ENCODE data around the gene LRATD1. TPM values are rescaled to one million over a fixed set of nuclear protein-coding genes. Genes with fewer than 3 reads are reported as not detected.

LRATD1 gene
- total RNA-seq (not detected), polyA plus RNA-seq (not detected)

- H3K4me3 ChIP-seq (ENCODE audit: low read depth, low read length) = no peak within 1 kb of the TSS
- no peaks in the 10 kb centered on the region for H3K36me3 ChIP-seq (ENCODE audit: control insufficient read depth, insufficient read depth, low read length)
- ATAC-seq (ENCODE audit: low read depth in 2 of 2) = no peak
- Mint-ChIP-seq H3K4me1 (no peaks in the 10 kb centered on the region), H3K9me3 (peaks cover 0 to 7% (median 0%) of the 10 kb centered on the region in 7 donors), H3K36me3 (no peaks in the 10 kb centered on the region), H3K27ac (no peak within 1 kb of the TSS), H3K27me3 (peaks cover 54% of the 10 kb centered on the region), H3K4me3 (peak within 1 kb of the TSS in 1 of 4 donors; percentile 50)
- H3K4me1 ChIP-seq (ENCODE audit: control insufficient read depth, insufficient read depth, low read length, poor library complexity, severe bottlenecking) = no peaks in the 10 kb centered on the region
- peaks cover 9% of the 10 kb centered on the region for H3K27me3 ChIP-seq (ENCODE audit: control insufficient read depth, insufficient read depth, low read length)
- H3K9me3 ChIP-seq (ENCODE audit: control insufficient read depth in 2 of 2, low read length in 2 of 2) = no peaks in the 10 kb centered on the region
- DNase-seq = no peak
- H3K27ac ChIP-seq (ENCODE audit: insufficient read depth, low read length, poor library complexity, severe bottlenecking) = no peak within 1 kb of the TSS
Measured at GRCh38 chr2:14632133-14632936, at the start of gene LRATD1. Gene LRATD1 (plus strand): TSS chr2:14632717. CDS start chr2:14633980, 1,263 bp downstream.

GRCh38 chr2:14583059-14583458, 49.5 kb upstream of the LRATD1 start:
- Mint-ChIP-seq H3K4me3 (no peak overlapping the region), H3K27ac (no peak overlapping the region), H3K36me3 (no peaks in the 10 kb centered on the region), H3K4me1 (no peaks in the 10 kb centered on the region), H3K27me3 (no peaks in the 10 kb centered on the region), H3K9me3 (peaks cover 0 to 3% (median 0%) of the 10 kb centered on the region in 7 donors)
- Histone ChIP-seq H3K27me3 (ENCODE audit: control insufficient read depth, insufficient read depth, low read length) (no peaks in the 10 kb centered on the region), H3K27ac (ENCODE audit: insufficient read depth, low read length, poor library complexity, severe bottlenecking) (no peak overlapping the region), H3K4me1 (ENCODE audit: control insufficient read depth, insufficient read depth, low read length, poor library complexity, severe bottlenecking) (no peaks in the 10 kb centered on the region), H3K36me3 (ENCODE audit: control insufficient read depth, insufficient read depth, low read length) (no peaks in the 10 kb centered on the region), H3K4me3 (ENCODE audit: low read depth, low read length) (no peak overlapping the region), H3K9me3 (ENCODE audit: control insufficient read depth in 2 of 2, low read length in 2 of 2) (no peaks in the 10 kb centered on the region)
- ATAC-seq (ENCODE audit: low read depth in 2 of 2) = no peak
- DNase-seq = no peak

GRCh38 chr2:14583802-14584201, 48.7 kb upstream of the LRATD1 start:
- DNase-seq (no peak), ATAC-seq (ENCODE audit: low read depth in 2 of 2) (no peak)
- Mint-ChIP-seq H3K36me3 (no peaks in the 10 kb centered on the region), H3K27ac (no peak overlapping the region), H3K9me3 (peaks cover 0 to 3% (median 0%) of the 10 kb centered on the region in 7 donors), H3K27me3 (no peaks in the 10 kb centered on the region), H3K4me1 (no peaks in the 10 kb centered on the region), H3K4me3 (no peak overlapping the region)
- Histone ChIP-seq H3K9me3 (ENCODE audit: control insufficient read depth in 2 of 2, low read length in 2 of 2) (no peaks in the 10 kb centered on the region), H3K36me3 (ENCODE audit: control insufficient read depth, insufficient read depth, low read length) (no peaks in the 10 kb centered on the region), H3K27ac (ENCODE audit: insufficient read depth, low read length, poor library complexity, severe bottlenecking) (no peak overlapping the region), H3K27me3 (ENCODE audit: control insufficient read depth, insufficient read depth, low read length) (no peaks in the 10 kb centered on the region), H3K4me3 (ENCODE audit: low read depth, low read length) (no peak overlapping the region), H3K4me1 (ENCODE audit: control insufficient read depth, insufficient read depth, low read length, poor library complexity, severe bottlenecking) (no peaks in the 10 kb centered on the region)

- Histone ChIP-seq H3K9me3 (ENCODE audit: control insufficient read depth in 2 of 2, low read length in 2 of 2) (no peaks in the 10 kb centered on the region), H3K27me3 (ENCODE audit: control insufficient read depth, insufficient read depth, low read length) (no peaks in the 10 kb centered on the region), H3K27ac (ENCODE audit: insufficient read depth, low read length, poor library complexity, severe bottlenecking) (no peak overlapping the region), H3K4me3 (ENCODE audit: low read depth, low read length) (no peak overlapping the region), H3K36me3 (ENCODE audit: control insufficient read depth, insufficient read depth, low read length) (no peaks in the 10 kb centered on the region), H3K4me1 (ENCODE audit: control insufficient read depth, insufficient read depth, low read length, poor library complexity, severe bottlenecking) (no peaks in the 10 kb centered on the region)
- ATAC-seq (ENCODE audit: low read depth in 2 of 2) = no peak
- H3K27me3 Mint-ChIP-seq = no peaks in the 10 kb centered on the region
- H3K4me3 Mint-ChIP-seq = no peak overlapping the region
- H3K36me3 Mint-ChIP-seq = no peaks in the 10 kb centered on the region
- no peak for DNase-seq
- no peaks in the 10 kb centered on the region for H3K4me1 Mint-ChIP-seq
- H3K27ac Mint-ChIP-seq = no peak overlapping the region
- H3K9me3 Mint-ChIP-seq = peaks cover 0 to 3% (median 1%) of the 10 kb centered on the region in 7 donors
Measured at GRCh38 chr2:14587119-14587518, 45.4 kb upstream of the LRATD1 start.

- Mint-ChIP-seq H3K4me1 (no peaks in the 10 kb centered on the region), H3K4me3 (no peak overlapping the region), H3K27ac (no peak overlapping the region), H3K9me3 (peaks cover 0 to 7% (median 2%) of the 10 kb centered on the region in 7 donors), H3K27me3 (no peaks in the 10 kb centered on the region), H3K36me3 (no peaks in the 10 kb centered on the region)
- Histone ChIP-seq H3K27ac (ENCODE audit: insufficient read depth, low read length, poor library complexity, severe bottlenecking) (no peak overlapping the region), H3K36me3 (ENCODE audit: control insufficient read depth, insufficient read depth, low read length) (no peaks in the 10 kb centered on the region), H3K4me3 (ENCODE audit: low read depth, low read length) (no peak overlapping the region), H3K4me1 (ENCODE audit: control insufficient read depth, insufficient read depth, low read length, poor library complexity, severe bottlenecking) (no peaks in the 10 kb centered on the region), H3K9me3 (ENCODE audit: control insufficient read depth in 2 of 2, low read length in 2 of 2) (no peaks in the 10 kb centered on the region), H3K27me3 (ENCODE audit: control insufficient read depth, insufficient read depth, low read length) (no peaks in the 10 kb centered on the region)
- DNase-seq (no peak), ATAC-seq (ENCODE audit: low read depth in 2 of 2) (no peak)
Measured at GRCh38 chr2:14601156-14601770, 31.3 kb upstream of the LRATD1 start.

- H3K4me3 Mint-ChIP-seq = no peak overlapping the region
- no peaks in the 10 kb centered on the region for H3K36me3 ChIP-seq (ENCODE audit: control insufficient read depth, insufficient read depth, low read length)
- no peaks in the 10 kb centered on the region for H3K27me3 Mint-ChIP-seq
Measured at GRCh38 chr2:14602309-14602708, 30.2 kb upstream of the LRATD1 start.

GRCh38 chr2:14603676-14604075, 28.8 kb upstream of the LRATD1 start:
- Mint-ChIP-seq H3K4me3 (no peak overlapping the region), H3K27ac (no peak overlapping the region), H3K27me3 (no peaks in the 10 kb centered on the region), H3K4me1 (no peaks in the 10 kb centered on the region), H3K36me3 (no peaks in the 10 kb centered on the region), H3K9me3 (peaks cover 0 to 5% (median 2%) of the 10 kb centered on the region in 7 donors)
- DNase-seq (no peak), ATAC-seq (ENCODE audit: low read depth in 2 of 2) (no peak)
- H3K9me3 ChIP-seq (ENCODE audit: control insufficient read depth in 2 of 2, low read length in 2 of 2) = no peaks in the 10 kb centered on the region
- no peaks in the 10 kb centered on the region for H3K36me3 ChIP-seq (ENCODE audit: control insufficient read depth, insufficient read depth, low read length)
- no peaks in the 10 kb centered on the region for H3K27me3 ChIP-seq (ENCODE audit: control insufficient read depth, insufficient read depth, low read length)
- no peaks in the 10 kb centered on the region for H3K4me1 ChIP-seq (ENCODE audit: control insufficient read depth, insufficient read depth, low read length, poor library complexity, severe bottlenecking)
- H3K27ac ChIP-seq (ENCODE audit: insufficient read depth, low read length, poor library complexity, severe bottlenecking) = no peak overlapping the region
- H3K4me3 ChIP-seq (ENCODE audit: low read depth, low read length) = no peak overlapping the region

More at GRCh38 chr2:14602309-14602708, 30.2 kb upstream of the LRATD1 start:
- ATAC-seq (ENCODE audit: low read depth in 2 of 2) = no peak
- no peaks in the 10 kb centered on the region for H3K27me3 ChIP-seq (ENCODE audit: control insufficient read depth, insufficient read depth, low read length)
- H3K9me3 ChIP-seq (ENCODE audit: control insufficient read depth in 2 of 2, low read length in 2 of 2) = no peaks in the 10 kb centered on the region
- H3K4me1 ChIP-seq (ENCODE audit: control insufficient read depth, insufficient read depth, low read length, poor library complexity, severe bottlenecking) = no peaks in the 10 kb centered on the region
- H3K27ac ChIP-seq (ENCODE audit: insufficient read depth, low read length, poor library complexity, severe bottlenecking) = no peak overlapping the region
- no peak for DNase-seq
- H3K9me3 Mint-ChIP-seq = peaks cover 0 to 7% (median 2%) of the 10 kb centered on the region in 7 donors
- H3K4me3 ChIP-seq (ENCODE audit: low read depth, low read length) = no peak overlapping the region
- H3K4me1 Mint-ChIP-seq = no peaks in the 10 kb centered on the region
- H3K36me3 Mint-ChIP-seq = no peaks in the 10 kb centered on the region
- no peak overlapping the region for H3K27ac Mint-ChIP-seq
